Testis (tissue), 3 donors: ENCODE results near the gene FBXL14. TPM values are rescaled to one million over a fixed set of nuclear protein-coding genes. Genes with fewer than 3 reads are reported as not detected.

ENCODE experiments used
- DNase-seq: peaks from one replicate; pipeline ENCODE4 v3.0.0-alpha.2; 2019
- H3K27ac ChIP-seq, 2 donors: fragments of 200-600 bp; sonication (generic); one replicate each; pipeline ENCODE4 v1.5.1; 2019
- H3K27me3 ChIP-seq: fragments of 200-600 bp; sonication (generic); one replicate; pipeline ENCODE4 v1.5.1; 2019
- H3K36me3 ChIP-seq: fragments of 200-600 bp; sonication (generic); one replicate; pipeline ENCODE4 v1.5.1; 2017; ENCODE audit warnings: low read depth; ENCODE audit errors: missing control alignments
- H3K4me1 ChIP-seq: fragments of 200-600 bp; sonication (generic); one replicate; pipeline ENCODE4 v1.5.1; 2019
- H3K4me3 ChIP-seq, 2 donors: fragments of 200-600 bp; sonication (generic); one replicate each; pipeline ENCODE4 v1.5.1; 2017 to 2019
- H3K9me3 ChIP-seq: fragments of 200-600 bp; sonication (generic); one replicate; pipeline ENCODE4 v1.5.1; 2017
- CTCF ChIP-seq, 3 experiments: fragments of 450-650 bp in 2 of 3; fragments of 200-600 bp in 1 of 3; sonication (generic) in 1 of 3; IDR thresholded peaks; one replicate each; pipeline ENCODE4 v1.5.1; 2016 to 2019; ENCODE audit warnings: antibody characterized with exemption in 3 of 3, mild to moderate bottlenecking in 2 of 3, moderate library complexity in 1 of 3
- POLR2A ChIP-seq: fragments of 450-650 bp; IDR thresholded peaks from one replicate; pipeline ENCODE4 v1.6.1; 2017; ENCODE audit warnings: antibody characterized with exemption, mild to moderate bottlenecking, moderate library complexity
- WGBS, 2 donors: methylation state at CpG; one replicate each; pipeline ENCODE4 v1.1.5; 2018; 5-methylcytosine and 5-hydroxymethylcytosine counted together
- intact Hi-C: fragments of 100-400 bp; cut with DNase I; formaldehyde crosslinking; loops from one replicate; pipeline ENCODE4 v1.15.1; 2023; ENCODE audit warnings: low total_unique reads
- polyA plus RNA-seq: library from polyadenylated mRNA; stranded (reverse); fragments of 350-450 nt; fragmentation: Illumina TruSeq; extraction: RNeasy Lipid Tissue Mini Kit (QIAGEN cat#74804); gene quantifications from one replicate; pipeline ENCODE4 v1.2.3, GENCODE V29; 2014; ENCODE audit warnings: low read depth, low replicate concordance; ENCODE audit not compliant: insufficient read depth
- total RNA-seq, 2 donors: library from RNA; depleted of rRNA; stranded (reverse); fragments of >200 nt; gene quantifications; one replicate each; pipeline ENCODE4 v1.2.3, GENCODE V29; 2016

The FBXL14 gene
- total and polyA plus RNA-seq, 3 donors from 2014 or later, result 39.5 to 50.2 (median 45.8) TPM

GRCh38 chr12:1567852-1568251 is 26.5 kb downstream of the FBXL14 start:
- Histone ChIP-seq H3K4me1 (no peaks in the 10 kb centered on the region), H3K9me3 (no peaks in the 10 kb centered on the region), H3K4me3 (no peak overlapping the region), H3K27ac (no peak overlapping the region), H3K36me3 (no peaks in the 10 kb centered on the region), H3K27me3 (no peaks in the 10 kb centered on the region)
- 98% methylated on average over 6 of the region's 6 CpGs for WGBS, 2 donors
- no peak for TF ChIP-seq CTCF (IDR thresholded peaks at IDR 0.05)
- TF ChIP-seq POLR2A, result no peak
- intact Hi-C loops, result no loop called here
- DNase-seq, result no peak

GRCh38 chr12:1566449-1567135 is 27.8 kb downstream of the FBXL14 start:
- intact Hi-C loops, result no loop called here
- Histone ChIP-seq H3K27ac (no peak overlapping the region), H3K27me3 (no peaks in the 10 kb centered on the region), H3K4me1 (no peaks in the 10 kb centered on the region), H3K9me3 (no peaks in the 10 kb centered on the region), H3K36me3 (no peaks in the 10 kb centered on the region), H3K4me3 (no peak overlapping the region)
- 80 to 82% methylated on average over 23 to 24 of the region's 24 CpGs for WGBS, 2 donors
- no peak for DNase-seq
- no peak for TF ChIP-seq POLR2A
- no peak for TF ChIP-seq CTCF (IDR thresholded peaks at IDR 0.05)

GRCh38 chr12:1565172-1565571 is 29.2 kb downstream of the FBXL14 start:
- H3K27me3 ChIP-seq, result no peaks in the 10 kb centered on the region
- H3K27ac ChIP-seq, result no peak overlapping the region
- TF ChIP-seq CTCF (IDR thresholded peaks at IDR 0.05), result no peak
- no peak for TF ChIP-seq POLR2A
- no peaks in the 10 kb centered on the region for H3K36me3 ChIP-seq
- no peaks in the 10 kb centered on the region for H3K9me3 ChIP-seq
- intact Hi-C loops, result no loop called here
- H3K4me1 ChIP-seq, result no peaks in the 10 kb centered on the region
- DNase-seq, result no peak
- 91 to 96% methylated on average over 5 of the region's 5 CpGs for WGBS, 2 donors
- H3K4me3 ChIP-seq, result no peak overlapping the region

GRCh38 chr12:1564067-1564466 is 30.3 kb downstream of the FBXL14 start:
- H3K9me3 ChIP-seq, result no peaks in the 10 kb centered on the region
- no peak for DNase-seq
- H3K36me3 ChIP-seq, result no peaks in the 10 kb centered on the region
- intact Hi-C loops, result no loop called here
- no peaks in the 10 kb centered on the region for H3K4me1 ChIP-seq
- no peak overlapping the region for H3K4me3 ChIP-seq
- H3K27me3 ChIP-seq, result no peaks in the 10 kb centered on the region
- H3K27ac ChIP-seq, result no peak overlapping the region
- TF ChIP-seq CTCF (IDR thresholded peaks at IDR 0.05) (no peak), POLR2A (no peak)
- WGBS, 2 donors, result 91 to 97% methylated on average over 2 of the region's 2 CpGs

- no peaks in the 10 kb centered on the region for H3K27me3 ChIP-seq
- 86 to 93% methylated on average over 18 of the region's 18 CpGs for WGBS, 2 donors
- no peak overlapping the region for H3K27ac ChIP-seq
- intact Hi-C loops, result no loop called here
- no peaks in the 10 kb centered on the region for H3K9me3 ChIP-seq
- no peak for DNase-seq
- TF ChIP-seq POLR2A (no peak), CTCF (IDR thresholded peaks at IDR 0.05) (no peak)
- H3K36me3 ChIP-seq, result no peaks in the 10 kb centered on the region
- no peaks in the 10 kb centered on the region for H3K4me1 ChIP-seq
- no peak overlapping the region for H3K4me3 ChIP-seq
Observed at GRCh38 chr12:1562813-1563407, 31.5 kb downstream of the FBXL14 start.
